Vagina (tissue), 2 donors: ENCODE data around the gene UBE3D.

ENCODE experiments used
- POLR2A ChIP-seq, 2 donors: fragments of 450-650 bp; IDR thresholded peaks; one replicate each; pipeline ENCODE4 v1.6.1; 2017; ENCODE audit warnings: antibody characterized with exemption in 2 of 2, mild to moderate bottlenecking in 2 of 2, moderate library complexity in 2 of 2
- POLR2AphosphoS5 ChIP-seq, 2 donors: sonication (generic); formaldehyde crosslinking; IDR thresholded peaks; one replicate each; pipeline ENCODE4 v1.9.0; 2017; ENCODE audit warnings: antibody characterized with exemption in 2 of 2, mild to moderate bottlenecking in 2 of 2, low read depth in 1 of 2; ENCODE audit not compliant: insufficient read depth in 1 of 2
- TF ChIP-seq, protein P1 (sequence below), 3 experiments: fragments of 450-650 bp in 2 of 3; fragments of 200-600 bp in 1 of 3; sonication (generic) in 1 of 3; IDR thresholded peaks; one replicate each; pipeline ENCODE4 v1.5.1; 2017 to 2019; ENCODE audit warnings: antibody characterized with exemption in 3 of 3, mild to moderate bottlenecking in 2 of 3, moderate library complexity in 2 of 3

DNA sequence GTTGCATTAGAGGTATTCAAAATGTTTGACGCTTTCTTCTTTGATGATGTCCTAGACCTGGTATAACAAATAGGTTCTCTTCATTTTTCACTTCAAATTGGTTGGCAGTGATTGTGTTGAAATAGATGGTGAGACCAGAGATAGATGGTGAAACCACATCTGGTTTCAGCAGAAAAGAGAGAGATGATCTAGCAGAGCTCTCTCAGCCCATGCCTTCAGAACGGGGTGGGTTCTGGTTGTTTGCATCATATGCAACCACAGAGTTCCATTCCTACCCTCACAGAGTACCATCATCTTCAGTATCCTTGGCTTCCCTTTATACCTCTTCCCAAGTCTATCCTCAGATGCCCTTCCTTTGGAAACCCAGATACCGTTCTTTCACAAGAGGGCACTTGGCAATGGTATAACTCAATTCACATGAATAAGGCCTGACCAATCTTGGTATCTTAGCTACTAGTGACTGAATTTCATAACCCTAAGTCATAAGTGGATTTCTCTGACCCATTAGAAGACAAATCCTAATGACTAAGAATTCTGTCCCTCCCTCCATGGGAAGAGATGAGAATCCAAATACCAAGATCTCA, 93.7 kb downstream of the UBE3D start:
- TF ChIP-seq, protein P1, sequence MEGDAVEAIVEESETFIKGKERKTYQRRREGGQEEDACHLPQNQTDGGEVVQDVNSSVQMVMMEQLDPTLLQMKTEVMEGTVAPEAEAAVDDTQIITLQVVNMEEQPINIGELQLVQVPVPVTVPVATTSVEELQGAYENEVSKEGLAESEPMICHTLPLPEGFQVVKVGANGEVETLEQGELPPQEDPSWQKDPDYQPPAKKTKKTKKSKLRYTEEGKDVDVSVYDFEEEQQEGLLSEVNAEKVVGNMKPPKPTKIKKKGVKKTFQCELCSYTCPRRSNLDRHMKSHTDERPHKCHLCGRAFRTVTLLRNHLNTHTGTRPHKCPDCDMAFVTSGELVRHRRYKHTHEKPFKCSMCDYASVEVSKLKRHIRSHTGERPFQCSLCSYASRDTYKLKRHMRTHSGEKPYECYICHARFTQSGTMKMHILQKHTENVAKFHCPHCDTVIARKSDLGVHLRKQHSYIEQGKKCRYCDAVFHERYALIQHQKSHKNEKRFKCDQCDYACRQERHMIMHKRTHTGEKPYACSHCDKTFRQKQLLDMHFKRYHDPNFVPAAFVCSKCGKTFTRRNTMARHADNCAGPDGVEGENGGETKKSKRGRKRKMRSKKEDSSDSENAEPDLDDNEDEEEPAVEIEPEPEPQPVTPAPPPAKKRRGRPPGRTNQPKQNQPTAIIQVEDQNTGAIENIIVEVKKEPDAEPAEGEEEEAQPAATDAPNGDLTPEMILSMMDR (IDR thresholded peaks at IDR 0.05): no peak
- no peak for TF ChIP-seq POLR2A (IDR thresholded peaks at IDR 0.05)
- no peak for TF ChIP-seq POLR2AphosphoS5 (IDR thresholded peaks at IDR 0.05; ENCODE audit: insufficient read depth in 1 of 2, low read depth in 1 of 2)
